ENCODE data around the gene CCDC92B. TPM values are rescaled to one million over a fixed set of nuclear protein-coding genes. Genes with fewer than 3 reads are reported as not detected.
"Not testable (repeated sequence)": the region's sequence is repeated elsewhere in the genome, so short reads cannot be mapped to it uniquely, and the experiment has no call there.

Gene CCDC92B
- total RNA-seq, 1 experiment from 2014 or later: 1.9 TPM

DNA sequence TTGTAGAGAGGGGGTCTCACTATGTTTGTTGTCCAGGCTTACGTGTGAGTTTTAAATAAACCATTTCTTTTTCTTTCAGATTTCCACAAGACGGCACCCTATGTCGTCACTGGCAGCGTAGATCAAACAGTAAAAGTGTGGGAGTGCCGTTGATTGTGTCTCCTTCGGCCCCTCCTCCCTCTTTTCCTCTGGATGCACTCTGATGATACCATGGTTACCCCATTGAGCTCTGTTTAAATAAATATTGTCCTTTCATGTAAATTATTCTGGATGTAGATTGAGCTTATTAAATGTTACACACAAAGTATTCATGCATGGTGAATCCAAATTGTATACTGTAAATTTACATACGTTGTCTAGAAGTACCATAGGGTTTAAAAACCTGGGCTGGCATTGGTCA, 67.8 kb downstream of the CCDC92B start:
- Histone ChIP-seq H3K27ac (no peak overlapping the region), H3K27me3 (ENCODE audit: insufficient read depth, low read depth) (no peaks in the 10 kb centered on the region), H3K9me3 (ENCODE audit: insufficient read depth, low read depth) (no peaks in the 10 kb centered on the region), H3K4me1 (replicated peaks; ENCODE audit: insufficient read depth) (no peaks in the 10 kb centered on the region), H3K79me2 (ENCODE audit: low read depth) (no peaks in the 10 kb centered on the region), H3K9me2 (ENCODE audit: insufficient read depth) (no peaks in the 10 kb centered on the region), H3K4me3 (no peak overlapping the region), H3K36me3 (ENCODE audit: low read depth) (peaks cover 40% of the 10 kb centered on the region), H2AFZ (no peak overlapping the region), H3K4me2 (no peak overlapping the region), H3F3A (ENCODE audit: insufficient read depth, low read depth) (peaks cover 43% of the 10 kb centered on the region; the same call in 1 of the 2 replicates), H4K20me1 (ENCODE audit: insufficient read depth) (peaks cover 21% of the 10 kb centered on the region)
- ChIA-PET CTCF (no interaction called here), POLR2A (ENCODE audit: unreplicated experiment) (interaction anchor here (0.7 kb wide), 1 partner anchor 384 kb away, joined by 3 read pairs; no protein-coding TSS in a partner anchor)
- no peak for TF ChIP-seq EZH2 (IDR thresholded peaks at IDR 0.05; ENCODE audit: low read depth)
- TF ChIP-seq, protein P1, sequence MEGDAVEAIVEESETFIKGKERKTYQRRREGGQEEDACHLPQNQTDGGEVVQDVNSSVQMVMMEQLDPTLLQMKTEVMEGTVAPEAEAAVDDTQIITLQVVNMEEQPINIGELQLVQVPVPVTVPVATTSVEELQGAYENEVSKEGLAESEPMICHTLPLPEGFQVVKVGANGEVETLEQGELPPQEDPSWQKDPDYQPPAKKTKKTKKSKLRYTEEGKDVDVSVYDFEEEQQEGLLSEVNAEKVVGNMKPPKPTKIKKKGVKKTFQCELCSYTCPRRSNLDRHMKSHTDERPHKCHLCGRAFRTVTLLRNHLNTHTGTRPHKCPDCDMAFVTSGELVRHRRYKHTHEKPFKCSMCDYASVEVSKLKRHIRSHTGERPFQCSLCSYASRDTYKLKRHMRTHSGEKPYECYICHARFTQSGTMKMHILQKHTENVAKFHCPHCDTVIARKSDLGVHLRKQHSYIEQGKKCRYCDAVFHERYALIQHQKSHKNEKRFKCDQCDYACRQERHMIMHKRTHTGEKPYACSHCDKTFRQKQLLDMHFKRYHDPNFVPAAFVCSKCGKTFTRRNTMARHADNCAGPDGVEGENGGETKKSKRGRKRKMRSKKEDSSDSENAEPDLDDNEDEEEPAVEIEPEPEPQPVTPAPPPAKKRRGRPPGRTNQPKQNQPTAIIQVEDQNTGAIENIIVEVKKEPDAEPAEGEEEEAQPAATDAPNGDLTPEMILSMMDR (conservative IDR thresholded peaks at IDR 0.05): no peak
- DNase-seq: no peak
- BruUV-seq (replicated peaks): no TSS peak
- intact Hi-C loops (cut with micrococcal nuclease; ENCODE audit: unreplicated experiment): no loop called here

DNA sequence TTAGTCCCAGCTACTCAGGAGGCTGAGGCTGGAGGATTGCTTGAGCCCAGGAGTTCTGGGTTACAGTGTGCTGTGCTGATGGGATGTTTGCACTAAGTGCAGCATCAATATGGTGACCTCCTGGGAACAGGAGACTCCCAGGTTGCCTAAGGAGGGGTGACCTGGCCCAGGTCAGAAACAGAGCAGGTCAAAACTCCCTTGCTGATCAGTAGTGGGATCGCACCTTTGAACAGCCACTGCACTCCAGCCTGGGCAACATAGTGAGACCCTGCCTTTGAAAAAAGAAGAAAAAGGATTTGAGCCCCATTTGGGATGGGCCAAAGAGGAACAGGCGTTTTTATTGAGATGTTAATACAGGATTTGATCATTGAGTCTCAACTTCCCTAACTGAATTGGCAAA, 68.5 kb downstream of the CCDC92B start:
- peaks cover 39% of the 10 kb centered on the region; the same call in 1 of the 2 replicates for H3F3A ChIP-seq (ENCODE audit: insufficient read depth, low read depth)
- no peak overlapping the region for H2AFZ ChIP-seq
- H3K9me2 ChIP-seq (ENCODE audit: insufficient read depth): no peaks in the 10 kb centered on the region
- ChIA-PET CTCF (no interaction called here), POLR2A (ENCODE audit: unreplicated experiment) (no interaction called here)
- H3K27me3 ChIP-seq (ENCODE audit: insufficient read depth, low read depth): no peaks in the 10 kb centered on the region
- intact Hi-C loops (cut with micrococcal nuclease; ENCODE audit: unreplicated experiment): no loop called here
- H3K79me2 ChIP-seq (ENCODE audit: low read depth): peaks cover 2% of the 10 kb centered on the region; the same call in 1 of the 2 replicates
- no peak for DNase-seq
- H3K27ac ChIP-seq: no peak overlapping the region
- H3K4me2 ChIP-seq: no peak overlapping the region
- H4K20me1 ChIP-seq (ENCODE audit: insufficient read depth): peaks cover 20% of the 10 kb centered on the region
- TF ChIP-seq EZH2 (IDR thresholded peaks at IDR 0.05; ENCODE audit: low read depth): no peak
- TF ChIP-seq, protein P1 (conservative IDR thresholded peaks at IDR 0.05): no peak
- no peaks in the 10 kb centered on the region for H3K9me3 ChIP-seq (ENCODE audit: insufficient read depth, low read depth)
- BruUV-seq (replicated peaks): no TSS peak
- H3K36me3 ChIP-seq (ENCODE audit: low read depth): peaks cover 40% of the 10 kb centered on the region
- H3K4me1 ChIP-seq (replicated peaks; ENCODE audit: insufficient read depth): no peaks in the 10 kb centered on the region
- H3K4me3 ChIP-seq: no peak overlapping the region

DNA sequence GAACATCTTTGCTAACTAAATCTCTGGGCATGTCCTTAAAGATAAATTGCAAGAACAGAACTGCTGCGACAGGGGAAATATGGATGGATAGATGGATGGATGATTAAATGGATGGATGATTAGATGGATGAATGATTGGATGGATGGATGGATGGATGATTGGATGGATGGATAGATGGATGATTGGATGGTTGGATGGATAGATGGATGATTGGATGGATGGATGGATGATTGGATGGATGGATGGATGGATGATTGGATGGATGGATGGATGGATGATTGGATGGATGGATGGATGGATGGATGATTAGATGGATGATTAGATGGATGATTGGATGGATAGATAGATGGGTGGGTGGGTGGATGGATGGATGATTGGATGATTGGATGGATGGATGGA, 70.2 kb downstream of the CCDC92B start:
- CTCF ChIA-PET: interaction anchor here (0.5 kb wide), 1 partner anchor 73 kb away, joined by 3 read pairs; no protein-coding TSS in a partner anchor
- H3K9me3 ChIP-seq (ENCODE audit: insufficient read depth, low read depth); H3K4me2 ChIP-seq; H3K79me2 ChIP-seq (ENCODE audit: low read depth); H3K4me1 ChIP-seq (replicated peaks; ENCODE audit: insufficient read depth); H3K27ac ChIP-seq; POLR2A ChIA-PET (ENCODE audit: unreplicated experiment); H3K9me2 ChIP-seq (ENCODE audit: insufficient read depth); H2AFZ ChIP-seq; BruUV-seq (replicated peaks); H3K27me3 ChIP-seq (ENCODE audit: insufficient read depth, low read depth); DNase-seq; H3K4me3 ChIP-seq: not testable (repeated sequence)
- H4K20me1 ChIP-seq (ENCODE audit: insufficient read depth): peaks cover 29% of the 10 kb centered on the region
- peaks cover 31% of the 10 kb centered on the region; the same call in 1 of the 2 replicates for H3F3A ChIP-seq (ENCODE audit: insufficient read depth, low read depth)
- intact Hi-C loops (cut with micrococcal nuclease; ENCODE audit: unreplicated experiment): loop anchor here (10.0 kb wide), 1 partner anchor 84 kb away; the partner anchor contains the start of gene PAFAH1B1
- H3K36me3 ChIP-seq (ENCODE audit: low read depth): peaks cover 41% of the 10 kb centered on the region

Small RNA genes lying within 50 kb of the gene (microRNA-seq; reads per million reads assigned to microRNA genes)
- gene MIR1253 (ENCODE audit: borderline number of aligned reads, borderline replicate concordance) (not detected), gene MIR6776 (ENCODE audit: borderline number of aligned reads, borderline replicate concordance) (not detected)

Other genes starting within 250 kb of the CCDC92B start
- gene METTL16, start 237.8 kb downstream of the CCDC92B start, total RNA-seq (2021): 40.2 and 46.2 TPM in 2 replicates
- 152 and 159 TPM in 2 replicates for gene PAFAH1B1, start 156.0 kb downstream of the CCDC92B start, total RNA-seq (2021)
- 142 and 165 TPM in 2 replicates for gene CLUH, start 37.9 kb downstream of the CCDC92B start, total RNA-seq (2021)
- 10.1 and 13.0 TPM in 2 replicates for gene RAP1GAP2, start 46.8 kb upstream of the CCDC92B start, total RNA-seq (2021)